ENCODE results near the gene CHAF1A.

CHAF1A gene, protein sequence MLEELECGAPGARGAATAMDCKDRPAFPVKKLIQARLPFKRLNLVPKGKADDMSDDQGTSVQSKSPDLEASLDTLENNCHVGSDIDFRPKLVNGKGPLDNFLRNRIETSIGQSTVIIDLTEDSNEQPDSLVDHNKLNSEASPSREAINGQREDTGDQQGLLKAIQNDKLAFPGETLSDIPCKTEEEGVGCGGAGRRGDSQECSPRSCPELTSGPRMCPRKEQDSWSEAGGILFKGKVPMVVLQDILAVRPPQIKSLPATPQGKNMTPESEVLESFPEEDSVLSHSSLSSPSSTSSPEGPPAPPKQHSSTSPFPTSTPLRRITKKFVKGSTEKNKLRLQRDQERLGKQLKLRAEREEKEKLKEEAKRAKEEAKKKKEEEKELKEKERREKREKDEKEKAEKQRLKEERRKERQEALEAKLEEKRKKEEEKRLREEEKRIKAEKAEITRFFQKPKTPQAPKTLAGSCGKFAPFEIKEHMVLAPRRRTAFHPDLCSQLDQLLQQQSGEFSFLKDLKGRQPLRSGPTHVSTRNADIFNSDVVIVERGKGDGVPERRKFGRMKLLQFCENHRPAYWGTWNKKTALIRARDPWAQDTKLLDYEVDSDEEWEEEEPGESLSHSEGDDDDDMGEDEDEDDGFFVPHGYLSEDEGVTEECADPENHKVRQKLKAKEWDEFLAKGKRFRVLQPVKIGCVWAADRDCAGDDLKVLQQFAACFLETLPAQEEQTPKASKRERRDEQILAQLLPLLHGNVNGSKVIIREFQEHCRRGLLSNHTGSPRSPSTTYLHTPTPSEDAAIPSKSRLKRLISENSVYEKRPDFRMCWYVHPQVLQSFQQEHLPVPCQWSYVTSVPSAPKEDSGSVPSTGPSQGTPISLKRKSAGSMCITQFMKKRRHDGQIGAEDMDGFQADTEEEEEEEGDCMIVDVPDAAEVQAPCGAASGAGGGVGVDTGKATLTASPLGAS

DNA sequence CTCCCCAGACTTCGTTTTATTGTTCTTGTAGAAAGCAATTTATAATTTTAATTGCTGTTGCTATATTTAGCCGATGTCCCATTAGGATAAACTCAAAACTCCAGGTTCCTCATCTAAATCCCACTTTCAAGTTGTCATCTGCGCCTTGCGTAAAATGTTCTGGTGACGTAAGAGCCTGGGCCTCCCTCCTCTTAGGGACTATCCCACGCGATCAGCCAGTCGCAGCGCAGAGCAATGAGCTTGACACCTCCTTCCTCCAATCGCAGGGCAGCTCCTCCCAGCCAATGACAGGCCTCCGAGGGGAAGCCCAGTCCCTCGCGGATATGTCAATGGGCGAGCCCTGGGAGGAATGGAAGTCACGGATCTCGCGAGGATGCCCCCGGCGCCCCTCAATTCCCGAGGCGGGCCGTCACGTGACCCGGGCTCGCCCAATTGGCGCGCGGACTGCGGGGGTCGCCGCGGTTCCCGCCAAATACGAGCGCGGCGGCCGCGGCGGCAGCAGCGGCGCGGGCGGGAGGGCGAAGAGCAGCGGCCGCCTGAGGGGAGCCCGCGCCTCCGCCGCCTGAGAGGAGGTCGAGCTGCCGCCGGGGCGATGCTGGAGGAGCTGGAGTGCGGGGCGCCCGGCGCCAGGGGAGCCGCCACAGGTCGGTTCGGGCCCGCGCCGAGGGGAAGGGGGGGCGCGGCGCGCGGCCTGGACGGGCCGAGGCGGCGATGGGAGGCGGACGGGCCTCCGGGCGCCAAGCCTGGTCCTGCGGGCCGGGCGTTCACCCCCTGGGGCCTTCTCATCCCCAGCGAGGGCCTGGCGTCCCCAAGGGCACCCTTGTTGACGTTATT is at the start of gene CHAF1A:
TSS of gene CHAF1A (plus strand) at position 470 of the 834 bp plus-strand sequence. CDS start at position 593, 123 bp downstream.
- DNase-seq (ENCODE audit: extremely low read depth in 1 of 2, low read depth in 1 of 2) = peak; percentile 97 to 98

DNA sequence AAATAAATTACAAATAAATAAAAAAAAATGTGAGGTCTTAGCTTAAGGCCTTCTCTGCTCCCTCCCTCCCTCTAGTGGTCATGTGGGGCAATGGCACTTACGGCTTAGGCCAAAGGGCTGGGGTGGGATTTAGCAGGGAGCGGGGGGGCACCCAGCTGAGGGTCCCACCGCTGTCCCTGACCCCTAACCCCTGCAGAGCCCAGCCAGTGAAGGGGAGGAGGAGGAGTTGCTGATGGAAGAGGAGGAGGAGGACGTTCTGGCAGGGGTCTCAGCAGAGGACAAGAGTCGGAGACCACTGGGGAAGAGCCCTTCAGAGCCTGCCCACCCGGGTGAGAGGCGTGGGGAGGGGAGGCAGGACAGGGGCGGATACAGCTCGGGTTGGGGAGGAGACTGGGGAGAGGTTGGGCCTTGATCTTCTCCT is 49.7 kb upstream of the CHAF1A start:
- DNase-seq (ENCODE audit: extremely low read depth in 1 of 2, low read depth in 1 of 2) = peak in 1 of 2 donors; percentile 43

DNA sequence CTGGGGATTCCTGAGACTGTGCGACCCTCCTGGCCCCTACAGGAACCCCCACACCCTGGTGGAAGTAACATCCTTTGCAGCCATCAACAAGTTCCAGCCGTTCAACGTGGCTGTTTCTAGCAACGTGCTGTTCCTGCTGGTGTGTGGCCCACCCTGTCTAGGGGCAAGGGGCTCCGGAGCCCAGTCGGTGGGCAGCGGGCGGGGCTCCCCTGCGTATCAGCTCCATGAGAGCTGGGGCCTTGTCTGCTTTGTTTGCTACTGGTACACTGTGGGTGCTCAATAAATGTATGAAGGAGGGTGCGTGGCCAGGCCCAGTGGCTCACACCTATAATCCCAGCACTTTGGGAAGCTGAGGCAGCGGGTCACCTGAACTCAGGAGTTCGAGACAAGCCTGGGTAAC is 48.2 kb upstream of the CHAF1A start:
- DNase-seq (ENCODE audit: extremely low read depth in 1 of 2, low read depth in 1 of 2) = no peak

DNA sequence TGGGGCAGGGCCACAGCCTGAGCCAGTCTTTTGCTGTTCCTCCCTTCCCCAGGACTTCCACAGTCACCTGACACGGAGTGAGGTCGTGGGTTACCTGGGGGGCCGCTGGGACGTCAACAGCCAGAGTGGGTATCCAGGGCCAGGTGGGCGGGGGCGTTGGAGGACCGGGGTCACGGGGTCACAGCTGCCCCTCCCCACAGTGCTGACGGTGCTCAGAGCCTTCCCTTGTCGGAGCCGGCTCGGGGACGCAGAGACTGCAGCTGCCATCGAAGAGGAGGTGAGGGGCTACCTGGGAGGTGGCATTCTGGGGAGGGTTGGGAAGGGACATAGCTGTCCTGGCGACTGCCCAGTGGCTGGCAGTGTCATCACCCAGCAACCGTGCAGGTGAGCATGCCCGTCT is 47.5 kb upstream of the CHAF1A start:
- no peak for DNase-seq (ENCODE audit: extremely low read depth in 1 of 2, low read depth in 1 of 2)

DNA sequence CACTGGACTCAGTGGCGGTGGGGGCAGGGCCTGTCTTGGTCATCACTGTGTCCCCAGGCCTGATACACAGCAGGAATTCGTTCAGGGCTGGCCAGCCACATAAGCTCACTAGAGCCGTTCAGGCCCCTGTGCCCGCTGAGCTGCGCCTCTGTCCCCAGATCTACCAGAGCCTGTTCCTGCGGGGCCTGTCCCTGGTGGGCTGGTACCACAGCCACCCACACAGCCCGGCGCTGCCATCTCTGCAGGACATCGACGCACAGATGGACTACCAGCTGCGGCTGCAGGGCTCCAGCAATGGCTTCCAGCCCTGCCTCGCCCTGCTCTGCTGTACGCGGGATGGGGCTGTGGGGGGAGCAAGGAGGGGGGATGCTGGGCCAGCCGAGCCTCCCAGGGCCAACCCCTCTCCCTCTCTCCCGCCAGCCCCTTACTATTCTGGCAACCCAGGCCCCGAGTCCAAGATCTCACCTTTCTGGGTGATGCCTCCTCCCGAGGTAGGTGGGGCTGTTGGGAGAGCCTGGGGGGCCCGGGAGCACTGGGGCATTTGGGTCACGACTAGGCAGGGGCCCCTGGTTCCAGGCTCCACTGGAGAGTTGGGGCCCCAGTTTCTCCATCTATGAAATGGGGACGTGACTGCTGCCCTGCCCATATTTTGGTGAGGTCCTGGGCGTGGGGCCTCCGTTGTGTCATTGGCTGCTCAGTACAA is 45.2 kb upstream of the CHAF1A start:
- no peak for DNase-seq (ENCODE audit: extremely low read depth in 1 of 2, low read depth in 1 of 2)

DNA sequence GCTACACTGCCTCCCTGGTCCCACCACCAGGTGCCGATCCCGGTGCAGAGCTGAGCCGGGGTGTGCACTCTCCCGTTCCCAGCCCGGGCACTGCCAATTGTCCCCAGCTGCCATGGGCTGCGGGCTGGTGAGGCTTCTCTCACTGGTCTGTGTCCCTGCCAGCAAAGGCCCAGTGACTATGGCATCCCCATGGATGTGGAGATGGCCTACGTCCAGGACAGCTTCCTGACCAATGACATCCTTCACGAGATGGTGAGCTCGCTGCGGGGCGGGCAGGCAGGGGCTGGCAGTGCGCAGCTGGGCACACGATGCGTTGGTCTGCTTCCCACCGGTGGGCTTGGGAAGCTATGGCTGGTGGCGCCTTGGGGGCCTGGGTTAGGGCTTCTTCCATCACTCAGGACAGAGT is 44.5 kb upstream of the CHAF1A start:
- no peak for DNase-seq (ENCODE audit: extremely low read depth in 1 of 2, low read depth in 1 of 2)

DNA sequence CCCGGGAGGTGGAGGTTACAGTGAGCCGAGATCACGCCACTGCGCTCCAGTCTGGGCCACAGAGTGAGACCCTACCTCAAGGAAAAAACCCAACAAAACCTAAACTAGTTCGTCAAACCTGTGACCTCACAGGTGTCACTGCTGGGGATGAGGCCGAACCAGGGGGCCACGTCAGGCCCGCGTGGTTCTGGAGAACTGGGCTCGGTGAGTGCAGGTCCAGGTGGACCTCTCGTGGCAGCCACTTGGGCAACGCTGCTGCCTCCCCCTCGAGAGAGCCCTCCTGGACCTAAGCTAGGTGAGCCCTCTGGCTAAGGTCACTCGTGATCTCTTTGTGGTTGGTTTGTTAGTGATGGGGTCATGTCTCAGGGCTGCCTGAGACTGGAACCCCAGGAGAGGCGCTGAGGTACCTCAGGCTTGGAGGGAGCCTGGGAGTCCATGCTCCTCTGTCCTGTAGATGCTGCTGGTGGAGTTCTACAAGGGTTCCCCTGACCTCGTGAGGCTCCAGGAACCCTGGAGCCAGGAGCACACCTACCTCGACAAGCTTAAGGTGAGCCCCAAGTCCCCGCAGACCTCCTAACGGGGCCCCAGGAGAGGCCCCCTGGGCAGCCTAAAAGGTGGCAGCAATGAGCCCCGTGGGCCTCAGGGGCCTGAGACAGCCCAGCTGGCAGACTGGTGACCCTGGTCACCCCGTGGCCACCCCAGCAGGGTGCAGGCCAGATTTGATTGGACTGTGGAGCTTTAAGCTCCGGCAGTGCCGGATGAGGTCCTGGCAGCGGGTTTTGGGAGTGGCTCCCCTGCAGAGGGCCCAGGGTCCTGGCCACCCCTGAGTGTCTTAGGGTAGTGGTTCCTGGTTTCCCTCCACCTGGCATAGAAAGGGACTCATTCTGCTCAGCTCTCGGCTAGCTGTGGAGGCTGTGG is 43.5 kb upstream of the CHAF1A start:
- no peak for DNase-seq (ENCODE audit: extremely low read depth in 1 of 2, low read depth in 1 of 2)

DNA sequence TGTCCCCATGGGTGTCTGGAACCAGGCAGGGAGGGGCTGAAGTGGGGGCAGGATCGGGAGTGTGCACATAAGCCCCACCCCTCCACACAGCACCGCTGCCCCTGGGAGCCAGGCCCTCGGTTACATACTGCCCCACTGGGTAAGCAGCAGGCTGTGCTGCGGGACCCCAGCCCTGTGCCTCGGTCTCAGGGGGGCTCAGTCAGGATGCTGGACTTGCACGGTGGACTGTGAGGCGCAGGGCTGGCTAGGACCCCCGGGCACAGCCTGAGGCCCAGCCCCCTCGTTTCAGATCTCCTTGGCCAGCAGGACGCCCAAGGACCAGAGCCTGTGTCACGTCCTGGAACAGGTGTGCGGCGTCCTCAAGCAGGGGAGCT is 42.8 kb upstream of the CHAF1A start:
- no peak for DNase-seq (ENCODE audit: extremely low read depth in 1 of 2, low read depth in 1 of 2)

DNA sequence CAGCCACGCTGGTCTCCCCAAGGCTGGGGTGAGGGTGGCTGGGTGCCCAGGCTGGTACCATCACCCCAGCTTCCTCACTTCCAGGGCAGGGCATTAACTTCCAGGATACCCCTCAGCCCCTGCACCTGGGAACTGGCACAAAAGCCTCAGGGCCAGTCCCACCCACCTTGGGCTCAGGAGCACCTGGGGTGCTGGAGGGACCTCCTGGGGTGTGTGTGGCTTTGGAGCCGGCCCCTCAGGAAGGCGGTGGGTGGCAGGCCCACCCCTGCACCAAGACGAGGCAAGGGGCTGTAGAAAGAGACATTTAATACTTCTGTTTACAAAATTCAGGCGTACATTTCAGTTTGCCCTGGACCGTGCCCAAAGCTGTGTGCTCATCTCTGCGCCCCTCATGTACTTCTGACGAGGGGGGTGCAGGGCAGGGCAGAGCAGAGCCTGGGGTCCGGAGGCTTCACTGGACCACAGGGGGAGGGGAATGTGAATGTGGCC is 42.3 kb upstream of the CHAF1A start:
- DNase-seq (ENCODE audit: extremely low read depth in 1 of 2, low read depth in 1 of 2) = no peak

DNA sequence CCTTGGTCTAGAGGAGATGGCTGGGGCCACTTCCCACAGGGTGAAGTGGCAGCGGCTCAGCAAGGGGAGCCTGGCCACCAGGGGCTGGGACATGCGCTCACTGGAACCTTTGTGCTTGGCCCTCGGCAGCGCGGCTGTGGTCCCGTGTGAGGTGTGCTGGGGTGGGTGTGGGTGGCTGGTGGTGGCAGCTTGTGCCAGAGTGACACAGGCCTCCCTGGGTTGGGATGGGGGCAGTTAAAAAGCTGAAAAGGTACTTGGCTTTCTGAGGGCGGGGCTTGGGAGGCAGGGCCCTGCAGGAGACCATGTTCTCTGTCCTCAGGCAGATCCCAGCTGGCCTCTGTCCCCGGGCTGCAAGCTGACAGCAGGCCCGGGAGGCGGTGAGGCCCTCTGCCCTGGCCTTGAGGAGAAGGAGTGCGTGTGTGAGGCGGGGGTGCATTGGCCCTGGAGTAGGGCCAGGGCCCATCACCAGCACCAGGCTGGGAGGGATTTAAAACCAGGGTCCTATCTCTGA is 41.7 kb upstream of the CHAF1A start:
- no peak for DNase-seq (ENCODE audit: extremely low read depth in 1 of 2, low read depth in 1 of 2)

DNA sequence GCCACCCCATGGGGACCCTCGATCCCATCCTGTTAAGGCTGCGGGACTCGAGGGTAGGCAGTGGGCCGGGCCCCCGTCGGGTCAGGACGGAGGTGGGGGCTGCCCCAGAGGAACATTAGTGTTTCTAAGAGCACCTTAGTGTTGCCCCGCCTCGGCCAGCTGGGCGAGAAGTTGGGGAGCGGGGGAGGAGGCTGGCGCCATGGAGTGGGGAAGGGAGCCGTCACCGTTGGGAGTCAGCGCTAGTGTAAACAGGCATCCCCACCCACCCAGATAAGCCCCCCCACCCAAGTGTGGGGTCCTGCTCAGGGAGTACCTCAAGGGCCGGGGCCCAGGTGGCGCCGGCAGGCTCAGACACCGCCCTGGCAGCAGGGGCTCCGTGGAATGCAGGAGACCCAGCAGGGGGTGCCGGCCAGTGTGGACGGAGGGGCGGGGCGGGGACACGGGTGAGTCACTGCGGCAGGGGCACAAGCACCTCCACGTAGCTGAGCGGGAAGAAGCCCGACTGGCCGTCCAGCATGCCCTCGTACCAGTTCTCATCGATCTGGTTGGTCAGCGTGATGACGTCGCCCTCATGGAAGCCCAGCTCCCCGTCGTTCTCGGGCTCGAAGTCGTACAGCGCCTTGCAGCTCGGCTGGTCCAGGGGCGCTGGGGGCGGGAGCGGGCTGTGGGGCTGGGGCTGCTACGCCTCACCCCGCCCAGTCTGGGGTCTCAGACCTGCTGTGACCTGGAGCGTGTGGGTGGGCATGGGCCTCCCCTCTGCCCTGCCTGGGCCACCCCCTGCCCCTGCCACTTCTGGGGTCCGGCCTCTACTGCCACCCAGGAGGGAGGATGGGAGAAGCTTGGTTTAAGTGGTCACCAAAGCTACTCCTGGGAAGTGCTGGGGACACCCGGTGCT is 41.0 kb upstream of the CHAF1A start:
- no peak for DNase-seq (ENCODE audit: extremely low read depth in 1 of 2, low read depth in 1 of 2)

DNA sequence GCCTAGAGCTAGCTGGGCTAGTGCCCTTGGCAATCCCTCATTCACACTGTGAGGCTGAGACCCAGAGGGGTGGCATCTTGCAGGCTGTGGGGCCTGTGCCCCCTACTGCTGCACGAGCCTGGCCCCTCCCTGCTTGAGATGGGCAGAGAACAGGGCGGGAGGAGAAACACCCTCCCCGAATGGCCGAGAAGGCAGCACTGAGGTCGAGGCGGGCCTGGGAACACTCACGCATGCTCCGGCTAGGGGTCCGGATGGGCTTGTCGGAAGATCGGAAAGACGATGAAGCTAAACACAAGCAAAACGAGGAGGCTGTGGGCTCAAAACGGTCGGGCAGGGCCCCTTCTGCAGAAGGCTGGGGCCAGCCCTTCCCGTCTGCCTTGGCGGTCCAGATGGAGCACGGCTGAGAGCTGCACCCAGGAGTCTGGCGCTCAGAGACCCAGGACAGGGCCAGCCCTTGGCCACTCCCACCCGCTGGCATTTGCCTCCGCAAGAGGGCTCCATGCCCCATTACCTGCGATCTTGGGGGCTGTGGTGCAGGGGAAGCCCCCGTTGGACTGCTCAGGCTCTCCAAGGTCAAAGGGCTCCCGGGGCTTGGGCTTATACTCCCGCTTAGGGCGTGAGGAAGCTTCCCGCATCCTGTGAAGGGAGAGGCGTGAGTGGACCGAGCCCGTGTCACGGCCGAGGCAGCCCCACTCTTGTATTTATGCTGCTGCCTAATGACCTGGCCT is 40.2 kb upstream of the CHAF1A start:
- no peak for DNase-seq (ENCODE audit: extremely low read depth in 1 of 2, low read depth in 1 of 2)

DNA sequence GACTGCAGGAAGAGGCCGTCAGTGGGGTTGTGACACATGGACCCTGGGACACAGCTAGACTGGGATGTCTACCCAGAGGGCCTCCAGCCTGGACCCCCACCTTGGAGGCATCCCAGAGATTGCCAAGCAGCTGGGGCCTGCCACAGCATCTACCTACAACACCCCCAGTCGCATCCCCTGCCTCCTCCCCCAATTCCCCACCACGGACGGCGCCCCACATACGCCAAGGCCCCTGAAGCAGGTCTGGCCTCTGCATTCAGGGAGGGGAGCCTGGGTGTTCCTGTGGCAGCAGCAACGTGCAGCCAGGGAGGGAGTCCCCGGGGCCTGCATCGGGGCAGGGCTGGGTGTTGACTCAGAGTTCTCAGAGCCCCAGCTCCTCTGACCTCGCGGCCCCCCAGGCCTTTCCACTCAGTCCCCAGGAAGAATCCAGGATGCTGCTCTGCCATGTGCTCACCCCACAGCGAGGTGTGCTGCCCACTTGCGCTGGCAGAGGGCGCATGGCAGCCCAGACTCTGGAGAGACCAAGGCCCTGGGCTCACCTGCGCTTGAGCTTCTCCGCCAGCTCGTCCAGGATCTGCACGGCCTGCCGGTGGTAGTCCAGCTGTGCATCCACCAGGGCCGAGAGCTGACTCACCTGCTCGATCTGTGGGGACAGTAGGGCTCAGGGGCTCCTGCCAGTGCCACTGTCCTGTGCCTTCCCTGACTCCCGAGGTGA is 39.5 kb upstream of the CHAF1A start:
- DNase-seq (ENCODE audit: extremely low read depth in 1 of 2, low read depth in 1 of 2) = no peak

DNA sequence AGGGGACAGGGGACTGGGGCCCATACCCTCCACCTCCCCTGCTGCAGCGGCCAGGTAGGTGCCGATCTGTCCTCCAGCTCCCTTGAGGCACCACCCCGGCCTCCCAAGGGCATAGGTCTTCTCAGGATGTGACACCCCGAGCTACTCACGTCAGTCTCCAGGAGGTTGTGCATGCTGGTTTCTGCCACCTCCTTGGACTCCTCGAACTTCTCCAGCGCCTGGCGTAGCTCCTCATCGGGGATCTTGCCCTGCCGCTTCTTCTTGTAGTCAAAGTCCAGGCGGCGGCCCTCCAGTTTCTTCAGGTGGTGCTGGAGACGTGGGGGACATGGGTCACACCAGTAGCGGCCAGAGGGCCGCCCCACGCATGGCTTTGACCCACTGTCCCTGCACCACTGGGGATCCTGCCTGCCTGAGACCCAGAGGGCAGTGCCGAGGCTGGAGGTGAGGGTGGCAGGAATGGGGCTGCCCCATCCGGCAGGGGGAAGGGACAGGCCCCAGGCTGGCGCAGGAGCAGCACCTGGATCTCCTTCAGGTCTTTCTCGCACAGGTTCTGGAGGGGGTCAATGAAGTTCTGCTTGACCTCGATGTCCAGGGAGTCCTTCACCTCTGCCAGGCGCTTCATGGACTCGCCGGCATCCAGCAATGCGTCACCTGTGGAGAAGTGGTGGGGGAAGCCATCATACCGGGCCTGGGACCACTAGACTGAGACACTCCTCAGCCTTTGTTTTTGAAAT is 38.7 kb upstream of the CHAF1A start:
- DNase-seq (ENCODE audit: extremely low read depth in 1 of 2, low read depth in 1 of 2) = no peak

DNA sequence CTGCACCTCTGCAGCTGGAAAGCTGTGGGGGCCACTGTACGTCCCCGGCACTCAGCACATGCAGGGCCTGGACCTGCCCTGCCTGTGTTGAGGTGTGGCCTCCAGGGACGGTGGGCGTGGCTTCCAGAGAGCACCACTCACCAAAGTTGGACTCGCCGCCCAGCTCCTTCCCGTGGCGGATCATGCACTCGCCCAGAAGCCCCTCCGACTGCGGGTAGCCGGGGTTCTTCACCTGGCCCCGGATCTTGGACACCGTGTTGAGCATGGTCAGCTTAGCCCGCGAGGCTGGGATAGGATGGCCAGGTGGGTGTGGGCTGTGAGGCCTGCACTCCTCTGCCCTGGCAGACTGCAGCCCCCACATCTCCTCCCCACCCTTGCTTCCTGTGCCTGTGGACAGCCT is 37.1 kb upstream of the CHAF1A start:
- no peak for DNase-seq (ENCODE audit: extremely low read depth in 1 of 2, low read depth in 1 of 2)

Data from activated CD8-positive, alpha-beta memory T cell treated with anti-CD3 and anti-CD28 coated beads for 1 hour (primary cell).